ENCODE data around the gene PNMT. TPM values are rescaled to one million over a fixed set of nuclear protein-coding genes. Genes with fewer than 3 reads are reported as not detected.
A peak's percentile ranks its signal among the peaks of the same experiment; 100 is the strongest.

The PNMT gene
- polyA plus RNA-seq, 1 experiment: not detected

DNA sequence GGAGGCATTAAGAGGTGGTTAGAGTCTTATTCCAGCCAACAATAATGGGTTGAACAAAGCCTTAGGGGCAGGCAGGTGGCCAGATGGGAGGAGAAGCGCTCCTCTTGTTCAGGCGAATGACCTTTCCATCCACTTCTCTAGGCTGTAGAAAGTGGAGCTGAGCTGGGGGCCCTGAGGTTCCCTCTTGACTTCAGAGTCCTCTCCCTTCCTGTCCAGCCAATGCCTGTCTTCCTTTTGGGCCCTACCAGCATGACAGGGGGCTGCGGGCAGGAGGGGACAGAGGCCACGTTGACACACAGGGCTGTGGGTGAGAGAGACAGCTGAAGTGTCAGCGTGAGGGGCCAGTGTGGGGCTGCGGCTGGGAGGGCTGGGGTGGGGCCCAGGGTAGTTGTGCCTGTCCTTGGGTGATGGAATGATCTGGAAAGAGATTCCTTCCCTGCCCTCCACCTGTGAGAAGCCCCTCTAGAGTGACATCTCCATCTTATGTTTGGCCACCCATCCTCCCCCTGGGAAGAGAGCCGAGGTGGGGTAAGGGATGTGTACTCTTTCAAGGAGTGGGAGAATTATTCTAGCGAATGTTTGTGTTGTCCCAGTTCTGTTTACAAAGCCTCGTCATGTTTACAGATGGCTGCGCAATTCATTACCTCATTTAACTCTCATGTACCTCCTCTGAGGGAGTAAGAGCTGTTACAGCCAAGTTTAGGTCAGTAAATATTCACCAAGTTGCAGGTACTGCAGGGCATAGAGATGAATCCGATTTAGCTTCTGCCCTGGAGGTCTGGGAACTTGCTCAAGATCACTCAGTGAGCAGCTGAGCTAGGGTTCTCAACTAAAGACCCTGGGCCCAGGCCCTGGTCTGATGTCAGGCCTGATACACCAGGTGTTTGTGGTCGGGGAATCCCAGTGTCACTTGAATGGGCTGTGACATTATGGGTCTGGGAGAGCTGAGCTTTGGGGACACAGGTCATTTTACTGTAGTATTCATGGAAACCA, 34.9 kb downstream of the PNMT start:
- CTCF ChIA-PET: interaction anchor here (0.6 to 2.9 kb wide), 2 partner anchors 27 to 81 kb away, joined by 3 to 9 read pairs; partner anchors contain the start of gene MIEN1
- no peak for TF ChIP-seq CTCF (IDR thresholded peaks at IDR 0.05; ENCODE audit: insufficient read depth, low read depth, low read length)
- no peaks in the 10 kb centered on the region for H3K27me3 ChIP-seq (ENCODE audit: control insufficient read depth, insufficient read depth, low read length)
- POLR2A ChIA-PET: interaction anchor here (0.6 kb wide), 1 partner anchor 22 kb away, joined by 4 read pairs; no protein-coding TSS in a partner anchor
- no peak for DNase-seq (ENCODE audit: low read depth)
- no peak overlapping the region for H3K4me3 ChIP-seq (ENCODE audit: low read depth, low read length)
- H3K36me3 ChIP-seq (ENCODE audit: control insufficient read depth, insufficient read depth, low read length): peaks cover 7% of the 10 kb centered on the region

DNA sequence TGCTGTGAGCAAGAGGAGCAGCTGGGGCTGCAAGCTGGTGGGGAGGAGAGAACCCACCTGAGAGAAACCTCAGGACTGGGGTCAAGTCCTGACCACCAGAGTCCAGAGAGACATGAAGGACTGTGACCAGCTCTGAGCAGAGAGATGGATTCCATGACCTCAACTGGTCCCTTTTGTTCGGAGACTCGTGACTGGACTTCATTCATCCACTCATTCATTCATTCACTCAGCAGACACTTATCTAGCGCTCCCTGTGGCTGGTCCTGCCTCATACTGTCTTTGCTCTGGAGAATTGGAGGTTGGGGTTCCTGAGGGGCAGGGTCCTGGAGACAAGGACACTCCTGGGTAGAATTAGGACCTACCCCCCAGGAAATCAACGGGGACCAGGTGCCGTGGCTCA, 35.7 kb downstream of the PNMT start:
- no peaks in the 10 kb centered on the region for H3K27me3 ChIP-seq (ENCODE audit: control insufficient read depth, insufficient read depth, low read length)
- H3K4me3 ChIP-seq (ENCODE audit: low read depth, low read length): no peak overlapping the region
- no peak for TF ChIP-seq CTCF (IDR thresholded peaks at IDR 0.05; ENCODE audit: insufficient read depth, low read depth, low read length)
- POLR2A ChIA-PET: interaction anchor here (0.6 kb wide), 1 partner anchor 21 kb away, joined by 4 read pairs; no protein-coding TSS in a partner anchor
- H3K36me3 ChIP-seq (ENCODE audit: control insufficient read depth, insufficient read depth, low read length): peaks cover 12% of the 10 kb centered on the region
- DNase-seq (ENCODE audit: low read depth): no peak
- CTCF ChIA-PET: interaction anchor here (2.9 kb wide), 1 partner anchor 26 kb away, joined by 9 read pairs; the partner anchor contains the start of gene MIEN1

GRCh38 chr17:39704821-39705551, 36.7 kb downstream of the PNMT start:
- ChIA-PET CTCF (interaction anchor here (1.0 to 1.7 kb wide), 5 partner anchors 10 to 47 kb away, joined by 3 to 5 read pairs (median 4); partner anchors contain the start of gene MIEN1), POLR2A (no interaction called here)
- peak; percentile 45 for TF ChIP-seq CTCF (IDR thresholded peaks at IDR 0.05; ENCODE audit: insufficient read depth, low read depth, low read length)
- H3K36me3 ChIP-seq (ENCODE audit: control insufficient read depth, insufficient read depth, low read length): peaks cover 19% of the 10 kb centered on the region
- no peak for DNase-seq (ENCODE audit: low read depth)
- H3K4me3 ChIP-seq (ENCODE audit: low read depth, low read length): no peak overlapping the region
- no peaks in the 10 kb centered on the region for H3K27me3 ChIP-seq (ENCODE audit: control insufficient read depth, insufficient read depth, low read length)

GRCh38 chr17:39705786-39706348, 37.6 kb downstream of the PNMT start:
- H3K4me3 ChIP-seq (ENCODE audit: low read depth, low read length): no peak overlapping the region
- no peak for TF ChIP-seq CTCF (IDR thresholded peaks at IDR 0.05; ENCODE audit: insufficient read depth, low read depth, low read length)
- H3K27me3 ChIP-seq (ENCODE audit: control insufficient read depth, insufficient read depth, low read length): no peaks in the 10 kb centered on the region
- POLR2A ChIA-PET: no interaction called here
- peaks cover 22% of the 10 kb centered on the region for H3K36me3 ChIP-seq (ENCODE audit: control insufficient read depth, insufficient read depth, low read length)
- CTCF ChIA-PET: interaction anchor here (1.2 to 1.7 kb wide), 4 partner anchors 9 to 48 kb away, joined by 3 to 5 read pairs (median 4); no protein-coding TSS in a partner anchor
- no peak for DNase-seq (ENCODE audit: low read depth)
